Activated T-helper 1 cell treated with anti-CD3 and anti-CD28 coated beads, Interleukin-12 subunit alpha, Interleukin-12 subunit beta, Interleukin-2, Interleukin-4 antibody, amounts not matched to agents 30 ng/mL and 10 ng/mL and 1 ng/mL, durations not matched to agents 14 hours and 24 hours and 36 hours (primary cell): ENCODE data around the gene WNT11. TPM values are rescaled to one million over a fixed set of nuclear protein-coding genes. Genes with fewer than 3 reads are reported as not detected.

Source experiments
- DNase-seq: peaks from one replicate; pipeline ENCODE4 v3.0.0; 2021; ENCODE audit warnings: low spot score
- H3K27ac Mint-ChIP-seq: one replicate; pipeline ENCODE4 v1.8.0; 2021; ENCODE audit warnings: mild to moderate bottlenecking, mixed read lengths
- H3K27me3 Mint-ChIP-seq: one replicate; pipeline ENCODE4 v1.8.0; 2022; ENCODE audit warnings: mild to moderate bottlenecking, moderate library complexity, mixed read lengths; ENCODE audit not compliant: insufficient read depth
- H3K36me3 Mint-ChIP-seq: one replicate; pipeline ENCODE4 v1.8.0; 2021; ENCODE audit warnings: low read depth, mixed read lengths
- H3K4me1 Mint-ChIP-seq: one replicate; pipeline ENCODE4 v1.8.0; 2021; ENCODE audit warnings: low read depth, mixed read lengths
- H3K4me3 Mint-ChIP-seq: one replicate; pipeline ENCODE4 v1.8.0; 2021; ENCODE audit warnings: mild to moderate bottlenecking, moderate library complexity, mixed read lengths
- H3K9me3 Mint-ChIP-seq: one replicate; pipeline ENCODE4 v1.8.0; 2021; ENCODE audit warnings: mixed read lengths
- intact Hi-C: fragments of 100-400 bp; cut with micrococcal nuclease; formaldehyde crosslinking; loops from one replicate; pipeline ENCODE4 v1.15.1; 2024
- total RNA-seq: library from RNA; stranded (reverse); gene quantifications from 2 replicates; pipeline ENCODE4 v1.2.3, GENCODE V29; 2022

Gene WNT11
- total RNA-seq, 1 donor from 2014 or later: 0.39 TPM

DNA sequence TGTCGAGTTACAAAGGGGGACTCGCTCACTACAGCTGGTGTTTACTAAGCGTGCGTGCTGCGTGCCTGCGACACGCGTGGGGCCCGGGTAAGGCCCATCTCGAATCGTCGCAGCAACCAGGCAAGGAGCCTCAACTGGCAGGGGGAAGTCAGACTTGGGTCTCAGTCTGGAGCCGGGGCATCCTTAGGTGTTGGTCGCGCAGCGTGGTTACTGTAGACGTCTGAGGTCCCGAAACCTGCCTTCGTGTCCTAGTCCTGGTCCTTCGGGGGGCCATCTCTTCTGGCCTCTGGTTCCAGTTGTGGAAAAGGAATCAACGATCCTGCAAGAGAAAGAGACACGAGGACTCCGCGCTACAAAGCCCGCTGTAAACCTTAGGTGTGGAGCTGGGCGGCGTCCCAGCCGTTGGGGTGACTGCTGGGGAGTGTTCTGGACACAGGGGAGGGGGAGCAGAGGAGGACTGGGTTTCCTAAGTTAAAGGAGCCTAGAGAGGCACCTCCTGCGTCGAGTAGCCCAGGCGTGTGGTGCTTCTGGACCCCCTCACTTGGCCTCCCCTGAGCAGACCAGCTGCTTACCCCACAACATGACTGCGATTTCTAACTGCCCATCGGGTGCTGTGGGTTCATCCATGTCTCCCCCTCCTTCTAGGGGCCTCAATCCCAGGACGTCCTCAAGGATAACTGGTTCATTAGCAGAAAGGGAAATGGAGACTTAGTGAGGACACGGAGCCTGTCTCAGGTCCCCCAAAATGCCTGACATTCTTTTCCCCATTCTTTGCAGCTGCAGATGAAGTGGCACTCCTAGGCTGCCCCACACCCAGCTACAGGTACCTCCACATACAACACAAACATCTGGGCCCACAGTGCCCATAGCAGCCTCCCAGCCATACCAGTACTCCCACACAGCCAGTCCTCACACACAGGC lies 4.9 kb upstream of the WNT11 start:
- no peaks in the 10 kb centered on the region for H3K36me3 Mint-ChIP-seq

DNA sequence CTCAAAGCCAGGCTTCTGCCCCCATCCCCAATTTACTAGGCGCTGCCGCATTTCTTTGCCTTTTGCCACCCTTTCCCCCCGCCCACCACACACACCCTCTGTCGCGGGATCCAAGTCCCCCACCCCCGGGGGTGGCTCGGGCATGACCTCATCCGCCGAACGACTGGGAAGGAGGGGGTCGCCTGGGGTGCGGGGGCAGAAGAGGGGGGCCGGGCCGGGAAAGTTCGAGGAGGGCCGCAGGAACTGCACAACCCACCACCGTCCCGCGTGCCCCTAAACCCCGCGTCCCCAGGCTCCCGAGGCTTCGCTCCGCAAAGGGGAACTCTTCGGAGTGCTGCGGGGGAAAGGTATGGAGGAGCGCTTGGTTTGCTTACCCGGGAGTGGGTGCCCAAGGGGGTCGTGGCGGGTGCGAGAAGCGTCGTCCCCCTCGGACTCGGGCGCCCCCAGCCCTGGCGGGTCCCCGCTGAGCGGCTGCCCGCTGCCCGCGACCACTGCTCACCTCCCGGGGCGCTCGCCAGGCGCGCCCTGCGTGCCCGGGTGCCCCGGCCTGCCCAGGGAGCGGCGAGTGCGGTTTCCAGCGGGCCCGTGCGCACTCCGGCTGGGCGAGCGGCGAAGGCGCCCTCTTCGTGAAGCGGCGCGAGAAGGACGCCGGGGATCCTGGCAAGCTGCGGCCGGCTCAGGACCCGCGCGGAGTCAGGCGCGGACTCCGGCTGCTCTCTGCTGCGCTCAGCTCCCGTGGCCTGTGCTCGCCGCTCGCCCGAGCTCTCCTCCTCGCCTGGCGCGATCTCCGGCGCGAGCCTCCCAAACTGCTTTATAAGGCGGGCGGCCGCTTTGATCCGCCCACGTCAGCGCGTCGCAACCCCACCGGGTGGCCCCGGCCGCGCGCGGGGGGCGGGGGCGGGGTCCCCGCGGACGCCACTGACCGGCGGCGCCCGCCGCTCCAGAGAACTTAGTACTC lies 4.0 kb upstream of the WNT11 start:
- H3K9me3 Mint-ChIP-seq: no peaks in the 10 kb centered on the region
- intact Hi-C loops: loop anchor here (2.0 to 5.0 kb wide), 2 partner anchors 172 to 471 kb away; partner anchors contain the start of genes GVQW3 and THAP12
- no peaks in the 10 kb centered on the region for H3K36me3 Mint-ChIP-seq
- peaks cover 12% of the 10 kb centered on the region for H3K4me1 Mint-ChIP-seq
- no peak overlapping the region for H3K4me3 Mint-ChIP-seq
- H3K27me3 Mint-ChIP-seq: peaks cover 49% of the 10 kb centered on the region
- no peak for DNase-seq
- H3K27ac Mint-ChIP-seq: no peak overlapping the region

More for the DNA sequence above, 4.9 kb upstream of the WNT11 start:
- Mint-ChIP-seq H3K4me1 (peaks cover 6% of the 10 kb centered on the region), H3K4me3 (peak overlapping the region; percentile 37), H3K27me3 (peaks cover 40% of the 10 kb centered on the region), H3K27ac (no peak overlapping the region), H3K9me3 (no peaks in the 10 kb centered on the region)
- no peak for DNase-seq
- intact Hi-C loops: loop anchor here (2.0 kb wide), 1 partner anchor 470 kb away; no protein-coding TSS in a partner anchor

DNA sequence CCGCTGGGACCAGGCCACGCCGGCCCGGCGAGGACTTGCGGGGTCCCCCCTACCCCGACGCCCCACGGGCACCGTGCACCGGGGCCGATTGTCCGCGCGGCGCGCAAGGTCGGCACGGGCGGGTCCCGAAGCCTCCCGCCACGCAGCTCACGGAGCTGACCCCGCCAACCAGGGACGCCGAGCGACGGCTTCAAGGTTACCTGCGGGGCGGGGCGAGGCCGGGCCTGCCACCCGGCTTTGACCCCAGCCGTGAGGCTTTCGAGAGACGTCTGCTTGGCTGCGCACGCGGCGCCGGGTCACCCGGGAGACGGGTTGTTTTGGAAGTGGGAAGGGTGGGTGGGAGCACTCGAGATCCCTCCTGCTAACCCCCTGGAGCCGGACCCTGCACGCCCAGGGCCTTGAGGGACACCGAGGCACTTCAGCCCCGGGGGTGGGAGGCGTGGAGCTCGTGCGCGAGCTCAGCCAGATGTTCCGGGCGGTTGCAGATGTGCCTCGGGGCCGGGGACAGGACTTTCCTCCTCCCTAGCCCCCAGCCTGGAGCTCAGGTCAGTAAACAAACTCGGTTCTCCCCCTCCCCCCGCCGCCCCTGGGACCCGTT lies 3.2 kb upstream of the WNT11 start:
- intact Hi-C loops: loop anchor here (5.0 kb wide), 1 partner anchor 173 kb away; the partner anchor contains the start of genes GVQW3 and THAP12
- Mint-ChIP-seq H3K27me3 (peaks cover 55% of the 10 kb centered on the region), H3K9me3 (no peaks in the 10 kb centered on the region), H3K36me3 (no peaks in the 10 kb centered on the region), H3K27ac (no peak overlapping the region), H3K4me1 (peaks cover 12% of the 10 kb centered on the region), H3K4me3 (no peak overlapping the region)
- DNase-seq: no peak

- H3K4me1 Mint-ChIP-seq: peaks cover 12% of the 10 kb centered on the region
- H3K4me3 Mint-ChIP-seq: peak overlapping the region; percentile 73
- no peaks in the 10 kb centered on the region for H3K9me3 Mint-ChIP-seq
- H3K27me3 Mint-ChIP-seq: peaks cover 61% of the 10 kb centered on the region
- intact Hi-C loops: loop anchor here (5.0 kb wide), 1 partner anchor 174 kb away; the partner anchor contains the start of genes GVQW3 and THAP12
- H3K36me3 Mint-ChIP-seq: no peaks in the 10 kb centered on the region
- DNase-seq: peak; percentile 69
- no peak overlapping the region for H3K27ac Mint-ChIP-seq
Observed at GRCh38 chr11:76208438-76209374, 2.4 kb upstream of the WNT11 start.

DNA sequence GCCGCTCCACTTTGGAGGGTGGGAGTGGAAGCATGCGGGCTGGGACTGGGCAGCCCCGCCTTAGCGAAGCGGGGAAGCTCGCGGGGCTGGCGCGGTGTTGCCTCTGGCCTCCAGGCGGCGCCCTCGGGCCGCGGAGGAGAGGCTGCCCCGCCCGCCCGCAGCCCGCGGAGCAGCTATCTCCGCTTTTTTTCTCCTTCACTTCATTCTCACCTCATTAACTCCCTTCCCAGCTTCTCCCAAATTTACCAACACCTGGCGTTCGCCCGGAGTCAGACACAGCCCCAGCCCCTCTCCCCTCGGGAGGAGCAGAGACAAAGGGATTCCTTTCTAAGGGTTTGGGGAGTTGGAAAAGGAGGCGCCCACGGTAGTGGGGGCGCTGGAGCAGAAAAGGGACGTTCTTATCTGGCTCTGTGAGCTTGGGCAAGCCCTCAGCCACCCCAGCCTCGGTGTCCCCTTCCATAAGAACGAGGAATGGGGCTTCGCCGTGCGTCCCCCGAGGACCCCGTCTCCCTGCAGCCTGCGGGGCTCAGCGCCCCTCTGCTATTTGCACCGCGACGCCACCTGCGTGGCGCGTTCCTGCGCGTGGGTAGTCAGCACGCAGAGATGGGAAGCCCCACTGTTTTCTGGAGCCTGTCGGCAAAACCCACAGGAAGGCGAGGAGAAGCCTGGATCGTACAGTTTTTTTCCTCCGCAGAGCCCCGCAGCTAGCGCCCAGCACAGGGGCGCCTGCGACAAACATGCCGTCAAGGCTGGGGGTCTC lies 1.5 kb upstream of the WNT11 start:
- Mint-ChIP-seq H3K4me1 (peaks cover 12% of the 10 kb centered on the region), H3K27ac (no peak overlapping the region), H3K36me3 (no peaks in the 10 kb centered on the region), H3K27me3 (peaks cover 56% of the 10 kb centered on the region), H3K9me3 (no peaks in the 10 kb centered on the region), H3K4me3 (peak overlapping the region; percentile 73)
- intact Hi-C loops: loop anchor here (1.0 to 5.0 kb wide), 6 partner anchors 27 to 311 kb away; partner anchors contain the start of genes EMSY, GVQW3 and THAP12
- DNase-seq: peak; percentile 70

- intact Hi-C loops: loop anchor here (2.0 to 5.0 kb wide), 2 partner anchors 176 to 239 kb away; partner anchors contain the start of genes EMSY, GVQW3 and THAP12
- Mint-ChIP-seq H3K36me3 (no peaks in the 10 kb centered on the region), H3K9me3 (no peaks in the 10 kb centered on the region), H3K4me1 (peaks cover 12% of the 10 kb centered on the region), H3K27ac (no peak overlapping the region), H3K27me3 (peaks cover 38% of the 10 kb centered on the region), H3K4me3 (peak overlapping the region; percentile 69)
- no peak for DNase-seq
Observed at GRCh38 chr11:76206077-76206326, 300 bp downstream of the WNT11 start.

- intact Hi-C loops: loop anchor here (2.0 to 5.0 kb wide), 2 partner anchors 177 to 239 kb away; partner anchors contain the start of genes EMSY, GVQW3 and THAP12
- no peak overlapping the region for H3K27ac Mint-ChIP-seq
- no peaks in the 10 kb centered on the region for H3K9me3 Mint-ChIP-seq
- peaks cover 36% of the 10 kb centered on the region for H3K27me3 Mint-ChIP-seq
- peaks cover 12% of the 10 kb centered on the region for H3K4me1 Mint-ChIP-seq
- DNase-seq: no peak
- H3K36me3 Mint-ChIP-seq: no peaks in the 10 kb centered on the region
- peak overlapping the region; percentile 69 for H3K4me3 Mint-ChIP-seq
Observed at GRCh38 chr11:76205252-76206076, 838 bp downstream of the WNT11 start.

- Mint-ChIP-seq H3K4me3 (no peak overlapping the region), H3K36me3 (no peaks in the 10 kb centered on the region), H3K9me3 (no peaks in the 10 kb centered on the region), H3K27ac (no peak overlapping the region), H3K4me1 (peaks cover 12% of the 10 kb centered on the region), H3K27me3 (peaks cover 40% of the 10 kb centered on the region)
- intact Hi-C loops: no loop called here
- no peak for DNase-seq
Observed at GRCh38 chr11:76203937-76204336, 2.4 kb downstream of the WNT11 start.

- intact Hi-C loops: no loop called here
- no peak overlapping the region for H3K4me3 Mint-ChIP-seq
- no peaks in the 10 kb centered on the region for H3K9me3 Mint-ChIP-seq
- peaks cover 12% of the 10 kb centered on the region for H3K4me1 Mint-ChIP-seq
- DNase-seq: no peak
- H3K27me3 Mint-ChIP-seq: peaks cover 40% of the 10 kb centered on the region
- H3K27ac Mint-ChIP-seq: no peak overlapping the region
- no peaks in the 10 kb centered on the region for H3K36me3 Mint-ChIP-seq
Observed at GRCh38 chr11:76203131-76203925, 3.0 kb downstream of the WNT11 start.
